HG03139 (cell line): Measurements from ENCODE around the gene ZNF385A.

Experiments used
- ATAC-seq: cut with Tn5 transposase; IDR thresholded peaks from one replicate; pipeline ENCODE4 v1.9.1; 2021; ENCODE audit not compliant: unreplicated experiment

ZNF385A gene

DNA sequence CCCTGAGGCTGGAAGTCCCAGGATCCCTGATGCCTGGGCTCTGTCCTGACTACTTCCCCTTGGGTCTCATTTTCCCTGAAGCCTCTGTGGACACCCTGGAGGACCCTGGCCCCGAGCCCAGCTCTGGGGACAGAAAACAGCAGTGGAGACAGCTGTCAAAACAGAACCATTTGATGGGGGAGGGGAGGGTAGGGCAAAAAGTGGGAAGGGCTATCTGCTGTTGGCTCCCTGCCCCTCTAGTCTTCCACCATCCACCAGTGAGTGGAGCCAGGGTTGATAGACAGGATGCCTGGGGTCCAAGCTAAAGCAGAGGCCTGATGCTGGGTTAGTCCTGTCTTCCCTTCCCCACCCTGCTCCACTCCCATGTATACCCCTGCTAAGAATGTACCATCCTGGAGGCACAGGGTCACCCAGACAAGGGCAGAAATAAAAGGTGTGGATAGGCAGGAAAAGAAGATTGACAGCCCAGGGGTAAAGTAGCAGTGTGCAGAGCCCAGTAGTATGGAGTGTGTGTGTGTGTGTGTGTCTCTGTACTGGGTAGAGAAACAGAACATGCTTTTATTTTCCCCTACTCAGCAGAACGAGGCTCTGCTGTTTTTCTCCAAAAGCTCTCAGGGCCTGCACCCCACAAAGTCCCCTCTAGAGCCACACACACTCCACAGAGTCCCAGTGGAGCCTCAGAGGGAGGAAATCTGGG is 9.8 kb downstream of the ZNF385A start:
- no peak for ATAC-seq

DNA sequence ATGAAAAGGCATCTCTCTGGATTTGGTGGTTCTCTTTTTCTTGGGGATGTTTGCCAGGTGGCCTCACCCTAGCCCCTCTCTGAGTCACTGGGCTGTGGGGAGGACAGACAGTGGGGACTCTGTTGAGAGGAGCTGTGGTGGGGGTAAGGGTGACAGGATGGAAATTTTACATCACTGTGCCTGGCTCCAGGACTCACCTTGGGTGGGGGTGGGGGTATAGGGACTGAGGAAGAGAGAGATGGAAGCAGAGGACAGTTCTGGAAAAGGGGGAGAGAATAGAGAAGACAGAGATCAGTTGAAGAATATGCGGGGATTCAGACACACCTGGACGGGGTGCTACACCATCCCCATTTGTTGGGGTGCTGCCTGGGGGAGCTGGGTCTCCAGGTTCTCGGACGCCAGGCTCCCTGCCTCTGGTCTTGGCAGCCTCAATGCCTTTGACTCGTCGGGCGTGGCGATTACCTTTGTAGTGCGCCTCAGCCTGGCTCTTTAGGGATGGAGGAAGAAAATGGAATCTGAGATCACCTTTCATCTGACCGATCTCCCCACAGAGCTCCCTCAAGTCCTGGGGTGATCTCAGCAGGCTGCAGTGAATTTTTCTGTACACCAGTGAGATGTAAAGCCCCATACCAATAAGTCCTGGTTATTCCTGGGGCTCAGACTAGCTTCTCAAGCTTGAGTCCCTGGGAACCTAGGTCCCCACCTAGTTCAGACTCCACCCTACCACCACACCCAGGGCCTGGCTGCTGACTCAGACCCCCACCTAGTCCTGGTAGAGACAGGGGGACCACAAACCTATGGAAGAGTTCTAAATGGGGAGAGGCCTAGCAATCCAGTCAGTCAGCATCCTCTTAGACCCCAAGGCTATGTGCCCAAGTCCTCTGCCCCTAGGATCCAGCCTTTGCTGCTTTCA is 10.6 kb downstream of the ZNF385A start:
- ATAC-seq, result no peak

DNA sequence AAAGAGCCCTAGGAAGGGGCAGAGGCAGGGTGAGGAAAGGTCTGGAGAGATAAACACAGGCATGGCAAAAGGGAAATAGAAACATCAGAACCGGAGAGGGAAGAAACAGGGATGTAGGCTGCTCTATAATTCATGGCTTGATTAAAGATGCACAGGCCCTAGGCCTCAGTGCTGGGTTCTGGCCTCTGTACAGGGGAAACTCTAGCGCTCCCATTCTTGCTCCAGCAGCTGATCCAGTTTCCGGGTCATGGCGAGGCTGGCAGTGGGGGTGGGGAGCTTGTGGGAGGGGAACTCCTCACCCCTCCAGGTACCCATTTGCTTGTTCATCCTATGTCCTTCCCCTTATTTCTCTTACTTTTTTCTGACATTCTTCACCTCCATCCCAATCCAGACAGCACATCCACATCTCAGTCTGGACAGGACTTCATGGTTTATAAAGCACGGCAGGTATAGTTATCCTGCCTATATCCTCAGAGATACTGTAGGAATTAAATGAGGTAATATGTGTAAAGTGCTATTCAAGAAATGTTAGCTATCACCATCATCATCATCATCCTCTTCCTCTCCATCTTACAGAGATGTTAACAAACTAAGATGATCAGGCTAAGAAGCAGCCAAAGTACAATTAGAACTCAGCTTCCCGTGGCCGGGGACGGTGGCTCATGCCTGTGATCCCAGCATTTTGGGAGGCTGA is 12.3 kb downstream of the ZNF385A start:
- ATAC-seq, result no peak

DNA sequence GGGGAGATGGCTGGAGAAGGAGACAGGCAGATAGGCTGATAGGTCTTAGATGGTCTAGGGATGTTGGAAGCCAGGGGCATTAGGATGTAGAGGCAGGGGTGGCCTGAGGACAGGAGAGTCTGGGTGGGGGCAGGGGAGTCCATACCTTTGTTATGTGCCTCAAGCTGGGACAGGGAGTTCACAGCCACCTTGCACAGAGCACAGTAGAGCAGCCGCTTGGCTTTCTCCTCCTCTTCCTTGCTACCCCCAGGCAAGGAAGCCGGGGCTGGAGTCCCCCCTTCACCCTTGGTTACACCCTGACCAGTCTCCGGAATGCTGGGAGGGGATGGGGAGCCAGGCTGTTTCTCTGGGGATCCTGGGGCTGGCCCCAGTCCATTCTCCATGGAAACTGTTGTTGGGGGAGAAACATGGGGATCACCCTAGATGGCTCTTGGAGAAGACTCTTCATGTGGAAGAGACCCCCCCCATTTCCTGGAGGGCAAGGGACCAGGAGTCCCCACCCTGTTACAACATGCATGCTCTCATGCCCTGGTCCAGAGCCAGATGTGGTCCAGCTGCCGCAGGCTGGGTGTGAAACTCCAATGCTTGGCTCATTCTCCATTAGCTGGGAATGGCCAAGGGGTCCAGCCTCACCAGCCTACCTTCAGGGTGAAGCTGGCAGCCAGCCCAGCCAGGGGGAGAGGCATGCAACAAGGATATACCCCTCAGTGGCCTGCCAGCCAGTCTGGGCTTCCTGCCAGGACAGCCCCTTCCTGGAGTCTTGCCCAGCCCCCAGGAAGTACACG is 13.0 kb downstream of the ZNF385A start:
- no peak for ATAC-seq

DNA sequence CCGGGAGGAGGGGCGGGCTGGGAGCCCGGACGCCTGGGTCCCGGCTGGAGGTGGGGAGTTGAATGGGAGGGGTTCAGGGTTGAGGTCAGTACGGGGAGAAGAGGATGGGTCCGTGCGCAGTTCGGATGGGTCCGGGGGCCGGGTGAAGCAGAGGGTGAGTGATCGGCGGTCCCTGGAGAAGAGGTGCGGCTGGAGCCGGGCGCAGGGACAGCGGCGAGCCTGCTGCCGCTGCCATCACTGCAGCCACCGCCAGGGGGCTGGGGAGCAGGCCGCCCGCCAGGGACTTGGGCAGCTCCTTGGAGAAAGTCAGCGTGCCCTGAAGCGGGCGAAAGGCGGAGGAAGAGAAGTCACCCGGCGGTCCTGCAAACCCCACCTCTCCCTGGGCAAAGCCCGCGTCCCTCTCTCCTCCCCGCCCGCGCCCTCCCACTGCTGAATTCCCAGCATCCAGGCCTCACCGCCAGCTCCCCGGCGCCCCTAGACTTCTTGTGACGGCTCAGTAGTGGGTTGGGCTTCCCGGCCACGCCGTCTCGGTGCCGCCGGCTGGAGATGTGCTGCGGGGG is 14.3 kb downstream of the ZNF385A start:
- ATAC-seq, result no peak

DNA sequence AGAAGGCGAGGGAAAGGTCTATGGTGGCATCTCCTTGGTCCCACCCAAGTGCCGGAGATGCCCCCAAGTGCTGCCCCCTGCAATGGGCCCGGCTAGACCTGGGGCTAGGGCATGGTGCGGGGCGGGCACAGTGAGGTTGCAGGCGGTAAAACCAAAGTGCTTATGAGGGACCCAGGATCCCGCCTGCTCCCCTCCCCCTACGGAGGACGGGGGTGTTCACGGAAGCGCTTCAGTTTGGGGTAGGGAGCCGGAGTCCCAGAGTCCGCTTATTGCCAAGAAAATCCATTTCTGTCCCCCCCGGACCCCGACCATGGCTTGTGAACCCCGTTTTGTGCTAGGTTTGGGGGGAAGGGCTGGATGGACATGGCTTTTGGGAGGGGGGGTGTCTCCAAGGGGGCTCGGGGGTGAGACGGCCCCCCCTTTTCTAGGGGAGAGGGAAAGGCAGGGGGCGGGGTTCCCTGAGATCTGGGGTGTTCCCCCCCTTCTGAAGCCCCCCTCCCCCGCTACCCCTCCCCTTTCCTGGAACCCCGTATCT is 14.9 kb downstream of the ZNF385A start:
- no peak for ATAC-seq

DNA sequence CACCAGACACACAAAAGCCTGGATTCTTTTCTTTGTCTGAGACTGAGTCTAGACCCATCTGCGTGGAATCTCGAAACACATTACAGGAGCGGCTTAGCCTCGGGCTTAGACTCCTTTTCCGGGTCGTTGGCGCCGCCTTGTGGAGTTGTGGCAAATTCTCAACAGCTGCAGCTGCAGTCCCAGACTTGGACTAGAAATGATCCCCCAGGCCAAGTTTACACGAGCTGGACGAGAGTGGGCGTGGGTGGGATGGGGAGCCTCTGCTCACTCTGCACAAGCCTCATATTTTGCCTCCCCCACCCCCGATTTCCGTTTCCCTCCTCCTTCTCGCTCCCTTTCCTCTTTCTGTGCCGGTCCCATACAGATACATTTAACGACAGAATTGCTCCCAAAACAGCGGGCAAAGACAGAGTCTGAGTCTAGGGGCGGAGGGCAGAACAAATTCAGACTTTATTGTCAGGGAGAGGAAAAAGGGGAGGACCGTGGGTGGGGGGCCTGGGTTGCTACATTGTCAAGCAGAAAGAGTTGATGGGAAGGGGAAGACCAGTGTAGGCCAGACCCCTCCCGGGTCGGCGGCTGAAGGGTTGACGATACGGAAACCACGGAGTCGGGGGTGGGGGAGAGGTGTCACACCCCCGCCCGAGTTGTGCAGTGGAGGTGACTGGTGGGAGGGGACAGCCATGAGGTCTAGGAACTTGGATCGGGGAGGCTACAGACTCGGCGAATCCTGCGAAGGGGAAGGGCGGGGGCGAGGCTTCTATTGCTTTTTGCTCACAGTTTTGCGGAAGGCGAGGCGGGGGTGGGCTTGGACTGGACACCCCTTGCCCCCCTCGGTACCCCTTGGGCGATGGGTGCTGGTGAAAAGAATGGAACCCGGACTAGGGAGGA is 15.6 kb downstream of the ZNF385A start:
- no peak for ATAC-seq

DNA sequence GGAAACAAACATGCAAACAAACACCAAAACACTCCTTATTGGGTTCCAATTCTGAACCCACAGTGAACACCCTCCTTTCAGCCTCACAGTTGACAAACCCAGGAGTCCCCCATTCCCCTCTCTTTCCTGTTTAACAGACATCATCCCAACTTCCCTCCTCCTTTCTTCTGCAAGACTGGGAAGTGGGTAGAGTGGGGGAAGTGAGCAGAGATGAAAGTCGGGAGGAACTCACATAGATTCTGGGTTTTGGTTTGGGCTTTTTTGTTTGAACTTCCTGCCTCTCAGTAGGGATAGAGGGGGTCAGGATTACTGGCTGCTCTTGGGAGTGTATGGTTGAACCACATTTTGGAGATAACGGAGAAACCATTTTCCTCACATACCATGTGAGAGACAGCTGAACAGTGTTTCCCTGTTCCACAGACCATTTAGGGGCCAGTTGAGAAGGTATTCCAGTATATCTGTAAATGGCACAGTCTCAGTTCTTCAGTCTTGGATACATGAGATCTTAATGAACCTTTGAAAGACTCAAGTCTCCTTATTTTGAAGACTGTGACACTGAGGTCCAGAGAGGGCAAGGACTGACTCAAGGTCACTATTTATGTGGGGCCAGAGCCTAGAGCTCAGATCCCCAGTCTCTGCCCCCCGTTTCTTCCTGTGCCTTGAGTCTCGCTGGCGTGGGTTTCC is 16.4 kb downstream of the ZNF385A start:
- ATAC-seq, result no peak

DNA sequence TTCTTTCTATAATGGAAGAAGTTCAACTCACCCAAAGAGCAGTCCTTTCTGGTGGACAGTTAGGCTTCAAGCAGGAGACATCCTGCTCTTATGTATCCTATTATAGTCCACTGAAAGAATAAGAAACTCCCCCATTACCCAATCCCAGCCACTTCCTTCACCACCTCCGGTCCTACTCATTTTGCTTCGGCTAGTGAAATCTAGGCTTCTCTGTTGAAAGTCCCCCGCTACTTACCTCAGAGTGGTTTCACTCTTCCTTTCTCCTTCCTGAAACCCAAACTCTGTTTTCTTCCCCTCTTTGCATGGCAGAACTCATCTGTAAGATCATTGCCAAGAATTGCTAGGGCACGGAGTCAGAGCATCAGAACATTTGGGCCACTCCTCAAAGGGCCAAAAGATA is 20.1 kb downstream of the ZNF385A start, which contains the start of gene GPR84:
Gene GPR84 (minus strand): TSS at position 74 of the 400 bp plus-strand sequence. CDS start 635 bp downstream, outside the sequence.
- no peak for ATAC-seq

DNA sequence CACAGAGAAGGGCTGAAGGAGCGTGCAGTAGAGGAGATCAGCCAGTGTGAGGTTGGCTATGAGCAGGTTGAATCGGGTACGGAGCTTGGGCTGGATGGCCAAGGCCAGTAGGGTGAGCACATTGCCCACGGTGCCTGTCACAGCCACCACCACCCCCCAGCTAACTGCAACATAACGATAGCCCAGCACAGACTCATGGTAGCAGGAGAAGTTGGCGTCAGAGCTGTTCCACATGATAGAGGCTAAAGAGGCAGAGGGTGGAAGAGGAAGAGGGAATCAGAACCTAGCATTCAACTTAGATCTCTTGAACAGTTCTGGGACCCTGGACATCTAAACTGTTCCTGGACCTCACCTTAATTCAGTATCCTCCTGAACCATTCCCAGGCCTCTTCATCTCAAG is 20.9 kb downstream of the ZNF385A start:
- ATAC-seq, result no peak

DNA sequence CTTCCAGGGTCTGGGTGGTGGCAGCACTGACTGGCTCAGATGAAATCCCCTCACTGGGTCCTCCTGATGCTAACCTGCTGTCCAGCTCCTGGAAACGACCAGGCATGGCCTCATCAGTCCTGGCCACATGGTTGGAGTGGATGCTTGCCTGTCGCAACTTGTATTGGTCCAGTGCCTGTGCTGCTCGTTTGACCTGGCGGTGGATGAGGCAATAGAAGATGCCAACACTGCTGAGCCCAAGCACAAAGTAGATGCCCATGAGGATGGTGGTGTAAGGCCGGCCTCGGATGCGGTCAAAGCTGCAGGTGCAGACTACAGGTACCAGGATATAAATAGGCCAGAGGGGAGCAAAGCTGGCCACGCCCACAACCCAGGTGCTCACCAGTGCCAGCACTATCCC is 21.5 kb downstream of the ZNF385A start:
- no peak for ATAC-seq

DNA sequence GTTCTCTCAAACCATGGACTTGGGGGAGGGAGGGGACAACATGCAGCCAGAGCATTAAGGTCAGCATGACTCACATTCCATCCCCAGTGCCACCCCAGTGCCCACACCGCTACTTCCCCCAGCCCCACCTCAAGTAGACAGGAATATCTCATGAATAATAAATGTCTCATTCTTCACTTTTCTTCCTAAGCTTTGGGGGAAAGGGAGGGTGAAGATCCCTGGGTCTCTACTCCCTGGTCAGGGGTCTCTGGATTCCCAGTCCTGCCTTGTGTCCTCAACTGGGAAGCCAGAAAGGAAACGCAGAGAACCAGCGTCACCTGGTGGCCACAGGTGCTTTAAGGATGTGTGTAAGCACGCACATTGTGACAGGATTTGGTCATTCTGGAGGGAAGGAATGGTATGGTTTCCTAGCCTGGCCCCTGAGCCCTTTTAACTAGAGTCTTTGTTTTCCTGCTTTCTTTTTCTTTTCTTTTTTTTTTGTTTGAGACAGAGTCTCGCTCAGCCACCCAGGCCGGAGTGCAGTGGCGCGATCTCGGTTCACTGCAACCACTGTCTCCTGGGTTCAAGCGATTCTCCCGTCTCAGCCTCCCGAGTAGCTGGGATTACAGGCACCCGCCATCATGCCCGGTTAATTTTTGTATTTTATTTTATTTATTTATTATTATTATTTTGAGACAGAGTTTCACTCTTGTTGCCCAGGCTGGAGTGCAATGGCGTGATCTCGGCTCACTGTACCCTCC is 23.6 kb downstream of the ZNF385A start:
- no peak for ATAC-seq

DNA sequence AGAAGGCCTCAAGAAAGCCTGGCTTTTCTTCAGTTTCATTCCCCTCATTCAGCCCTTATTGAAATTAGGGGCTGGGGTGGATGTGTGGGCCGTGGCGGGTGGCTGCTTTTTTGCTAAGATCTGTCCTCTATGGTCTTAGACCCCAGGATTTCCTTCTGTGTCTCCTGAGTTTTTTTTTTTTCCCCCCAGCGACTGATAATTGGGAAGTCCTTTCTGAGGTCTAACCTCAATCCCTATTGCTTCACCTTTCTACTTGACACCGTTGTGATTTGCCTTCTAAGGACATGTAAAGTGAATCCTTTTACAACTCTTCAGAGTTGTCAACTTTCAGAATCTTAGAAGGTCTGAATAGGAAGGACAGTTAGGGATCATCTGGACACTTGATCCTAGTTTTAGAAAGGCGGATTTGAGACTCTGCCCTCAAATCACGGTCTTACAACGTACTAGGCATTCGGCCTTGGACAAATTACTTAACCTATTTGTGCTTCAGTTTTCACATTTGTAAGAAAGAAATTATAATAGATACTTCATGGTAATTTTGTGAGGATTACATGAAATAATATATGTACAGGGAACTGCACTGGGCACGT is 24.7 kb downstream of the ZNF385A start:
- ATAC-seq, result no peak

DNA sequence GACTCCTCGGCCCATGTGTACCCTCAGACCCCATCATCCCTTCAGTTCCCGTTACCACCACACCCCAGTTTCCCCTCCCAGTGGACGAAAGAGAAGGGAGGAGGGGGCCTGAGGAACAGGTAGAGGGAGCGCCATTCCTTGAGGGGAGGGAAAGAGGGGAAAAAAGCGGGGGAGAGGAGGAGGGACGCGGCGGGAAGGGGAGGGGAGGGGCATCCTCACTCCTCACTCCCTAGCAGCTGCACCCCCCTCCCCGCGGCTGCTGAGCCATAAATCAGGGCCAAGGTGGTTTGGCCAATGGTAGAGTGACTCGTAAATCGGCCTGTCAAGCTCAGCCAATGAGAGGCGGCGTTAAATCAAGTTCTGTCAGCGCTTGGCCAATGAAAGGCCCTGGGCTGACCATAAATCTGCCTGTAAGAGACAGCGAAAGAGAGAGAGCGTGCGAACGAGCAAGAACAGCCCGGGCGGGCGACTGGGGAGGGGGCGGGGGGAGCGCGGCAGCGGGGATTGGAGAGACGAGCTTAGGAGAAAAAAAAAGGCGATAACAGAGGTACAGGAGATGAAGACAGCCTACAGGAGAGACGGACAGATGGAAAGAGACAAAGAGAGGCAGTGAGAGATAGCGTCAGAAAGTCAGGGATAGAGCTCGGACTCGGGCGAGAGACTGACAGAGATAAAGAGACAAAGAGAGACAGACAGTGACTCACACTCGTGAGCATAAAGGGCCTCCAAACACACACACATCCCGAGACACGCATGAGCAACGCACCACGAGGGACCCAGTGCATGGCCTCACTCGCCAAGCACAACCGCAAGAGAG is 25.4 kb downstream of the ZNF385A start:
- ATAC-seq, result peak; percentile 97

DNA sequence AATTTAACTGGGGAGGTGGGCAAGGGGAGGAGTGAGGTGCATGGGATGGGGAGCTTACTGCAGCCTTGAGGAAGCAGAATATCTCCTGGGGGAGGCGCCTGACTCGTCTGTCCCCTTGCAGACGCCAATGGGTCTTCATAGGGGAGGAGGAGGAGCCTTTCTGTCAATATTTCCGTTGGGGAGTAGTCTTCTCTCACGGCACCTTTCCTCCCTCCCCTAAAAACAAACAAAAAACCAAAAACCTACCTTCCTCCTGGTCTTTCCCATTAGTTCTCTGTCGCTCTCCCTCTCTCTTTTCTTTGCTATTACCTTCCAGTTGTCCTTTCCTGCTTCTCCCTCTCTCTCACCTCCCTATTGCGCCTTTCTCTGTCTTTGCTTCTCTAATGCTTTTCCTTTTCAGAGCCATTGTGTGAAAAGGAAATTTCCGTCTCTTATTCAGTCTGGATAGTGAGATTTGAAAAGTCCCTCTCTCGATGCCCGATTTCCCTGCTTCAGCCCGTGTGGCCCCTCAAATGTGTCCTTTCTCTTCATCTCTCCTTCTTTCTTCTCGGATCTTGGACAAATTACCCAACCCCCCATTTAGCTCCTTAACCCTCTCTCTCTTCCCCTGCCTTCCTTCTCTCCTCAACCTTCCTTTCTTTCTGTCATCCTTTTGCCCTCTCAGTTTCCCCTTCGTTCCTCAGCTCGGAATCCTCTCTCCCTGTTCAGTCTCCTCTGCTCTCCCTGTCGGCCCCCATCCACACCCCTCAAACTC is 26.2 kb downstream of the ZNF385A start:
- no peak for ATAC-seq
